Stimulated activated CD4-positive, alpha-beta T cell treated with anti-CD3 and anti-CD28 coated beads, Interleukin-4, amount 100 ng/mL, for 1 hour (primary cell): ENCODE measurements around the gene VAPB.
A peak's percentile ranks its signal among the peaks of the same experiment; 100 is the strongest.

Experiments
- DNase-seq: peaks from one replicate; pipeline ENCODE4 v3.0.0-alpha.2; 2020

The VAPB gene

GRCh38 chr20:58466095-58466708 is 77.2 kb downstream of the VAPB start:
- DNase-seq = no peak

- no peak for DNase-seq
Observed at GRCh38 chr20:58466729-58467571, 77.9 kb downstream of the VAPB start.

- no peak for DNase-seq
Observed at GRCh38 chr20:58467572-58468527, 78.8 kb downstream of the VAPB start.

GRCh38 chr20:58469616-58470015 is 80.6 kb downstream of the VAPB start:
- DNase-seq = no peak

GRCh38 chr20:58470336-58471192 is 81.5 kb downstream of the VAPB start:
- DNase-seq = no peak

GRCh38 chr20:58471193-58472164 is 82.5 kb downstream of the VAPB start:
- DNase-seq = no peak

GRCh38 chr20:58472273-58473018 is 83.4 kb downstream of the VAPB start:
- DNase-seq = no peak

- no peak for DNase-seq
Observed at GRCh38 chr20:58473453-58474425, 84.7 kb downstream of the VAPB start.

- no peak for DNase-seq
Observed at GRCh38 chr20:58475466-58475865, 86.4 kb downstream of the VAPB start.

- DNase-seq = no peak
Observed at GRCh38 chr20:58478141-58478805, 89.2 kb downstream of the VAPB start.

- no peak for DNase-seq
Observed at GRCh38 chr20:58479726-58480440, 90.9 kb downstream of the VAPB start.

- no peak for DNase-seq
Observed at GRCh38 chr20:58480551-58481336, 91.7 kb downstream of the VAPB start.

- DNase-seq = peak; percentile 52
Observed at GRCh38 chr20:58481481-58482021, 92.5 kb downstream of the VAPB start.

- no peak for DNase-seq
Observed at GRCh38 chr20:58482416-58482815, 93.4 kb downstream of the VAPB start.

GRCh38 chr20:58483051-58483450 is 94.0 kb downstream of the VAPB start:
- DNase-seq = no peak

GRCh38 chr20:58483470-58483869 is 94.4 kb downstream of the VAPB start:
- no peak for DNase-seq

GRCh38 chr20:58485393-58485792 is 96.4 kb downstream of the VAPB start:
- DNase-seq = no peak
